HCT116 (cell line): ENCODE data around the gene ARHGEF38. TPM values are rescaled to one million over a fixed set of nuclear protein-coding genes. Genes with fewer than 3 reads are reported as not detected.
"Not testable (repeated sequence)": the region's sequence is repeated elsewhere in the genome, so short reads cannot be mapped to it uniquely, and the experiment has no call there.

Source experiments
- ATAC-seq: fragments of 200-7000 bp; cut with Tn5 transposase; 2 replicates; pipeline ENCODE4 v1.9.1; 2020; ENCODE audit warnings: mild to moderate bottlenecking, moderate library complexity
- BruUV-seq: library from RNA; stranded (reverse); fragments of 400-500 nt; replicated peaks from 2 replicates; lab custom pipeline; 2021; lab: Mats Ljungman, UMichigan
- CTCF ChIA-PET: fragments of 300-600 bp; sonication (Branson Sonifier 250); formaldehyde crosslinking; loops from one replicate; lab custom pipeline; 2021; ENCODE audit warnings: antibody characterized with exemption; lab: Charles Lee
- POLR2A ChIA-PET: fragments of 300-600, 350-600 bp; sonication (Branson Sonifier 250); formaldehyde crosslinking; loops from one replicate; lab custom pipeline; 2021; ENCODE audit warnings: antibody characterized with exemption; lab: Charles Lee
- RAD21 ChIA-PET, 2 experiments: fragments of 300-600 bp; sonication (Branson Sonifier 250); formaldehyde crosslinking; loops; one replicate each; lab custom pipeline; 2023; ENCODE audit warnings: low total read pairs in 2 of 2; ENCODE audit not compliant: uncharacterized antibody in 2 of 2, unreplicated experiment in 2 of 2, low non-redundant PET in 1 of 2; lab: Charles Lee
- DNase-seq: peaks from one replicate; pipeline ENCODE4 v3.0.0-alpha.2; 2010; ENCODE audit warnings: low read depth, low spot score
- H2AFZ ChIP-seq: fragments of 200-600 bp; shearing (Covaris generic), sonication (generic); 2 replicates; pipeline ENCODE4 v1.6.1; 2017; ENCODE audit warnings: low read depth, mixed run types, mixed read lengths, antibody characterized with exemption, low read length; ENCODE audit not compliant: poor library complexity, severe bottlenecking
- H3K27ac ChIP-seq: 2 replicates; pipeline ENCODE4 v1.5.1; 2012; ENCODE audit warnings: low read depth, low read length
- H3K27me3 ChIP-seq: fragments of 200-600 bp; sonication (generic); 2 replicates; pipeline ENCODE4 v1.6.1; 2016; ENCODE audit warnings: mixed run types, low read length, mixed read lengths; ENCODE audit not compliant: insufficient read depth
- H3K36me3 ChIP-seq, 2 experiments: fragments of 200-500 bp in 1 of 2; fragments of 200-600 bp in 1 of 2; sonication (Bioruptor generic) in 1 of 2; sonication (generic) in 1 of 2; 2 replicates each; pipeline versions ENCODE4 v1.5.1 to v1.6.1; 2014 to 2016; ENCODE audit warnings: low read length in 2 of 2, inconsistent platforms in 1 of 2, mixed read lengths in 1 of 2, mixed run types in 1 of 2; ENCODE audit not compliant: insufficient read depth in 2 of 2, control insufficient read depth in 1 of 2
- H3K4me1 ChIP-seq, 2 experiments: fragments of 200-600 bp in 1 of 2; sonication (generic) in 1 of 2; 2 replicates each; pipeline versions ENCODE4 v1.5.1 to v1.6.1; 2012 to 2017; ENCODE audit warnings: low read length in 2 of 2, inconsistent platforms in 1 of 2, mild to moderate bottlenecking in 1 of 2, mixed read lengths in 1 of 2, mixed run types in 1 of 2, moderate library complexity in 1 of 2; ENCODE audit not compliant: insufficient read depth in 2 of 2, control insufficient read depth in 1 of 2
- H3K4me2 ChIP-seq: fragments of 200-600 bp; sonication (generic); 2 replicates; pipeline ENCODE4 v1.6.1; 2017; ENCODE audit warnings: mixed run types, low read length, mixed read lengths
- H3K4me3 ChIP-seq, 2 experiments: fragments of 200-600 bp in 1 of 2; sonication (generic) in 1 of 2; replicated peaks in 1 of 2; 2 replicates each; pipeline ENCODE4 v1.5.1; 2011 to 2016; ENCODE audit warnings: low read length in 2 of 2, control low read depth in 1 of 2, low read depth in 1 of 2, mild to moderate bottlenecking in 1 of 2, mixed read lengths in 1 of 2, mixed run types in 1 of 2
- H3K79me2 ChIP-seq: fragments of 200-600 bp; sonication (generic); 2 replicates; pipeline ENCODE4 v1.6.1; 2017; ENCODE audit warnings: mild to moderate bottlenecking, mixed run types, low read length, moderate library complexity, mixed read lengths; ENCODE audit not compliant: insufficient read depth
- H3K9ac ChIP-seq: fragments of 200-600 bp; sonication (generic); 2 replicates; pipeline ENCODE4 v1.6.1; 2016; ENCODE audit warnings: low read length, mixed read lengths
- H3K9me2 ChIP-seq: fragments of 200-600 bp; sonication (generic), shearing (Covaris generic); 2 replicates; pipeline ENCODE4 v1.6.1; 2017; ENCODE audit warnings: mixed run types, mild to moderate bottlenecking, moderate library complexity; ENCODE audit not compliant: insufficient read depth
- H3K9me3 ChIP-seq, 2 experiments: fragments of 200-500 bp in 1 of 2; fragments of 200-600 bp in 1 of 2; sonication (Bioruptor generic) in 1 of 2; sonication (generic) in 1 of 2; 2 replicates each; pipeline ENCODE4 v1.6.1; 2014 to 2017; ENCODE audit warnings: low read length in 2 of 2, mixed read lengths in 2 of 2, inconsistent platforms in 1 of 2, low read depth in 1 of 2, mild to moderate bottlenecking in 1 of 2, mixed run types in 1 of 2, moderate library complexity in 1 of 2; ENCODE audit not compliant: control insufficient read depth in 1 of 2, insufficient read depth in 1 of 2
- H4K20me1 ChIP-seq: fragments of 200-600 bp; sonication (generic), shearing (Covaris generic); 2 replicates; pipeline ENCODE4 v1.6.1; 2017; ENCODE audit warnings: mixed run types, mild to moderate bottlenecking, moderate library complexity; ENCODE audit not compliant: insufficient read depth
- CBX3 ChIP-seq: IDR thresholded peaks from 2 replicates; pipeline ENCODE4 v1.6.1; 2012; ENCODE audit warnings: low read depth
- CEBPB ChIP-seq: IDR thresholded peaks from 2 replicates; pipeline ENCODE4 v1.6.1; 2012; ENCODE audit warnings: low read depth
- EGR1 ChIP-seq: IDR thresholded peaks from 2 replicates; pipeline ENCODE4 v1.6.1; 2012; ENCODE audit warnings: low read depth
- EZH2 ChIP-seq: fragments of 200-600 bp; sonication (generic); IDR thresholded peaks from 2 replicates; pipeline ENCODE4 v1.6.1; 2017; ENCODE audit warnings: antibody characterized with exemption, mixed run types
- FOSL1 ChIP-seq: IDR thresholded peaks from 2 replicates; pipeline ENCODE4 v1.6.1; 2012; ENCODE audit warnings: low read depth
- SP1 ChIP-seq: IDR thresholded peaks from 2 replicates; pipeline ENCODE4 v1.6.1; 2012; ENCODE audit warnings: low read depth
- YY1 ChIP-seq: IDR thresholded peaks from 2 replicates; pipeline ENCODE4 v1.6.1; 2011; ENCODE audit warnings: low read length, low read depth, moderate library complexity, mild to moderate bottlenecking; ENCODE audit not compliant: insufficient replicate concordance; ENCODE audit errors: extremely low read depth
- ZFX ChIP-seq: fragments of 450-650 bp; IDR thresholded peaks from 2 replicates; pipeline ENCODE4 v1.6.1; 2017
- intact Hi-C: fragments of 100-400 bp; cut with micrococcal nuclease; formaldehyde crosslinking; loops from 2 replicates; pipeline ENCODE4 v1.10.0; 2022
- total RNA-seq: library from RNA; stranded (reverse); gene quantifications from one replicate; pipeline ENCODE4 v1.2.1, GENCODE V29; 2021; ENCODE audit not compliant: unreplicated experiment
- TF ChIP-seq, protein P1 (sequence below): IDR thresholded peaks from 2 replicates; pipeline ENCODE4 v1.6.1; 2011; ENCODE audit warnings: mild to moderate bottlenecking, low read length, moderate library complexity; ENCODE audit not compliant: insufficient replicate concordance; ENCODE audit errors: extremely low read depth
- TF ChIP-seq, protein P2 (sequence below): IDR thresholded peaks from 2 replicates; pipeline ENCODE4 v1.6.1; 2012; ENCODE audit warnings: low read depth
- TF ChIP-seq, protein P3 (sequence below), 3 experiments: fragments of 200-600 bp in 1 of 3; sonication (generic) in 1 of 3; IDR thresholded peaks in 2 of 3; conservative IDR thresholded peaks in 1 of 3; 2 replicates each; pipeline ENCODE4 v1.5.1; 2012 to 2017; ENCODE audit warnings: low read depth in 2 of 3, low read length in 2 of 3, antibody characterized with exemption in 1 of 3, borderline replicate concordance in 1 of 3, control low read depth in 1 of 3, mild to moderate bottlenecking in 1 of 3, mixed read lengths in 1 of 3, mixed run types in 1 of 3, moderate library complexity in 1 of 3; ENCODE audit not compliant: insufficient read depth in 1 of 3
- TF ChIP-seq, protein P4 (sequence below): IDR thresholded peaks from 2 replicates; pipeline ENCODE4 v1.6.1; 2012
- TF ChIP-seq, protein P5 (sequence below): IDR thresholded peaks from 2 replicates; pipeline ENCODE4 v1.6.1; 2012

ARHGEF38 gene
- total RNA-seq, 1 experiment from 2014 or later: not detected

DNA sequence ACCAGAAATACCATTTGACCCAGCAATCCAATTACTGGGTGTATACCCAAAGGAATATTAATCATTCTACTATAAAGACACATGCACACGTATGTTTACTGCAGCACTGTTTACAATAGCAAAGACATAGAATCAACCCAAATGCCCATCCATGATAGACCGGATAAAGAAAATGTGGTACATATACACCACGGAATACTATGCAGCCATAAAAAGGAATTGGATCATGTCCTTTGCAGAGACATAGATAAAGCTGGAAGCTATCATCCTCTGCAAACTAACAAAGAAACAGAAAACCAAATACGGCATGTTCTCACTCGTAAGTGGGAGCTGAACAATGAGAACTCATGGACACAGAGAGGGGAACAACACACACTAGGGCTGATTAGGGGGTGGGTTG is 57.4 kb downstream of the ARHGEF38 start:
- POLR2A ChIA-PET, H3K27ac ChIP-seq, H3K4me1 ChIP-seq, H3K9me3 ChIP-seq, H3K79me2 ChIP-seq, H3K9ac ChIP-seq, RAD21 ChIA-PET, H2AFZ ChIP-seq, BruUV-seq, H3K4me3 ChIP-seq, H3K36me3 ChIP-seq, intact Hi-C loops, H3K4me2 ChIP-seq, H4K20me1 ChIP-seq, H3K27me3 ChIP-seq, H3K9me2 ChIP-seq, ATAC-seq, DNase-seq, CTCF ChIA-PET: not testable (repeated sequence)

DNA sequence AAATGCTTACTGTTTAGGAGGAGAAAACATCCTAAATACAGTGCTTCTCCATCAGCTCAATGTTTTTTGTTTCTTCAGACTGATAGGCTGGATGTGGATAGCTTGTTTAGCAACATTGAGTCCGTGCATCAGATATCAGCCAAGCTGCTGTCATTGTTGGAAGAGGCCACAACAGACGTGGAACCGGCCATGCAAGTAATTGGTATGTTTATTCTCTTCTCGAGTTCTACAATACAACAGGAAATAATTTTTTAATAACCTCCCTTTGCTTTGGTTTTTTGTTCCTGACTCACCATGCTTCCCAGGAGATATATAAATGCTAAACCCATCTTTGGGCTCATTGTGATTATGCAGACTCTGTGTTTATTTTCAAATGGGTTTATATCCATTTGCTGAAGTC is 60.9 kb downstream of the ARHGEF38 start:
- no peaks in the 10 kb centered on the region for H3K9me2 ChIP-seq
- ChIA-PET CTCF (no interaction called here), RAD21 (no interaction called here), POLR2A (no interaction called here)
- no peaks in the 10 kb centered on the region for H3K9me3 ChIP-seq
- DNase-seq (no peak), ATAC-seq (no peak)
- no peaks in the 10 kb centered on the region for H4K20me1 ChIP-seq
- no peak overlapping the region for H2AFZ ChIP-seq
- no peaks in the 10 kb centered on the region for H3K79me2 ChIP-seq
- H3K27ac ChIP-seq: no peak overlapping the region
- H3K4me3 ChIP-seq: no peak overlapping the region
- intact Hi-C loops: no loop called here
- no peaks in the 10 kb centered on the region for H3K27me3 ChIP-seq
- H3K4me2 ChIP-seq: no peak overlapping the region
- no TSS peak for BruUV-seq
- no peaks in the 10 kb centered on the region for H3K4me1 ChIP-seq
- no peaks in the 10 kb centered on the region for H3K36me3 ChIP-seq
- H3K9ac ChIP-seq: no peak overlapping the region
- TF ChIP-seq, protein P1, sequence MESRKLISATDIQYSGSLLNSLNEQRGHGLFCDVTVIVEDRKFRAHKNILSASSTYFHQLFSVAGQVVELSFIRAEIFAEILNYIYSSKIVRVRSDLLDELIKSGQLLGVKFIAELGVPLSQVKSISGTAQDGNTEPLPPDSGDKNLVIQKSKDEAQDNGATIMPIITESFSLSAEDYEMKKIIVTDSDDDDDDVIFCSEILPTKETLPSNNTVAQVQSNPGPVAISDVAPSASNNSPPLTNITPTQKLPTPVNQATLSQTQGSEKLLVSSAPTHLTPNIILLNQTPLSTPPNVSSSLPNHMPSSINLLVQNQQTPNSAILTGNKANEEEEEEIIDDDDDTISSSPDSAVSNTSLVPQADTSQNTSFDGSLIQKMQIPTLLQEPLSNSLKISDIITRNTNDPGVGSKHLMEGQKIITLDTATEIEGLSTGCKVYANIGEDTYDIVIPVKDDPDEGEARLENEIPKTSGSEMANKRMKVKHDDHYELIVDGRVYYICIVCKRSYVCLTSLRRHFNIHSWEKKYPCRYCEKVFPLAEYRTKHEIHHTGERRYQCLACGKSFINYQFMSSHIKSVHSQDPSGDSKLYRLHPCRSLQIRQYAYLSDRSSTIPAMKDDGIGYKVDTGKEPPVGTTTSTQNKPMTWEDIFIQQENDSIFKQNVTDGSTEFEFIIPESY: no peak
- TF ChIP-seq EZH2 (no peak), FOSL1 (no peak), SP1 (no peak), CBX3 (no peak), CEBPB (no peak), ZFX (no peak), YY1 (no peak), EGR1 (no peak)
- TF ChIP-seq, protein P2, sequence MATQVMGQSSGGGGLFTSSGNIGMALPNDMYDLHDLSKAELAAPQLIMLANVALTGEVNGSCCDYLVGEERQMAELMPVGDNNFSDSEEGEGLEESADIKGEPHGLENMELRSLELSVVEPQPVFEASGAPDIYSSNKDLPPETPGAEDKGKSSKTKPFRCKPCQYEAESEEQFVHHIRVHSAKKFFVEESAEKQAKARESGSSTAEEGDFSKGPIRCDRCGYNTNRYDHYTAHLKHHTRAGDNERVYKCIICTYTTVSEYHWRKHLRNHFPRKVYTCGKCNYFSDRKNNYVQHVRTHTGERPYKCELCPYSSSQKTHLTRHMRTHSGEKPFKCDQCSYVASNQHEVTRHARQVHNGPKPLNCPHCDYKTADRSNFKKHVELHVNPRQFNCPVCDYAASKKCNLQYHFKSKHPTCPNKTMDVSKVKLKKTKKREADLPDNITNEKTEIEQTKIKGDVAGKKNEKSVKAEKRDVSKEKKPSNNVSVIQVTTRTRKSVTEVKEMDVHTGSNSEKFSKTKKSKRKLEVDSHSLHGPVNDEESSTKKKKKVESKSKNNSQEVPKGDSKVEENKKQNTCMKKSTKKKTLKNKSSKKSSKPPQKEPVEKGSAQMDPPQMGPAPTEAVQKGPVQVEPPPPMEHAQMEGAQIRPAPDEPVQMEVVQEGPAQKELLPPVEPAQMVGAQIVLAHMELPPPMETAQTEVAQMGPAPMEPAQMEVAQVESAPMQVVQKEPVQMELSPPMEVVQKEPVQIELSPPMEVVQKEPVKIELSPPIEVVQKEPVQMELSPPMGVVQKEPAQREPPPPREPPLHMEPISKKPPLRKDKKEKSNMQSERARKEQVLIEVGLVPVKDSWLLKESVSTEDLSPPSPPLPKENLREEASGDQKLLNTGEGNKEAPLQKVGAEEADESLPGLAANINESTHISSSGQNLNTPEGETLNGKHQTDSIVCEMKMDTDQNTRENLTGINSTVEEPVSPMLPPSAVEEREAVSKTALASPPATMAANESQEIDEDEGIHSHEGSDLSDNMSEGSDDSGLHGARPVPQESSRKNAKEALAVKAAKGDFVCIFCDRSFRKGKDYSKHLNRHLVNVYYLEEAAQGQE: no peak
- TF ChIP-seq, protein P3, sequence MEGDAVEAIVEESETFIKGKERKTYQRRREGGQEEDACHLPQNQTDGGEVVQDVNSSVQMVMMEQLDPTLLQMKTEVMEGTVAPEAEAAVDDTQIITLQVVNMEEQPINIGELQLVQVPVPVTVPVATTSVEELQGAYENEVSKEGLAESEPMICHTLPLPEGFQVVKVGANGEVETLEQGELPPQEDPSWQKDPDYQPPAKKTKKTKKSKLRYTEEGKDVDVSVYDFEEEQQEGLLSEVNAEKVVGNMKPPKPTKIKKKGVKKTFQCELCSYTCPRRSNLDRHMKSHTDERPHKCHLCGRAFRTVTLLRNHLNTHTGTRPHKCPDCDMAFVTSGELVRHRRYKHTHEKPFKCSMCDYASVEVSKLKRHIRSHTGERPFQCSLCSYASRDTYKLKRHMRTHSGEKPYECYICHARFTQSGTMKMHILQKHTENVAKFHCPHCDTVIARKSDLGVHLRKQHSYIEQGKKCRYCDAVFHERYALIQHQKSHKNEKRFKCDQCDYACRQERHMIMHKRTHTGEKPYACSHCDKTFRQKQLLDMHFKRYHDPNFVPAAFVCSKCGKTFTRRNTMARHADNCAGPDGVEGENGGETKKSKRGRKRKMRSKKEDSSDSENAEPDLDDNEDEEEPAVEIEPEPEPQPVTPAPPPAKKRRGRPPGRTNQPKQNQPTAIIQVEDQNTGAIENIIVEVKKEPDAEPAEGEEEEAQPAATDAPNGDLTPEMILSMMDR (IDR thresholded peaks at IDR 0.05 in 2 of 3, conservative IDR thresholded peaks at IDR 0.05 in 1 of 3; ENCODE audit: borderline replicate concordance in 1 of 3, insufficient read depth in 1 of 3, low read depth in 2 of 3, low read length in 2 of 3): no peak
- TF ChIP-seq, protein P4, sequence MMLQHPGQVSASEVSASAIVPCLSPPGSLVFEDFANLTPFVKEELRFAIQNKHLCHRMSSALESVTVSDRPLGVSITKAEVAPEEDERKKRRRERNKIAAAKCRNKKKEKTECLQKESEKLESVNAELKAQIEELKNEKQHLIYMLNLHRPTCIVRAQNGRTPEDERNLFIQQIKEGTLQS: no peak
- TF ChIP-seq, protein P5, sequence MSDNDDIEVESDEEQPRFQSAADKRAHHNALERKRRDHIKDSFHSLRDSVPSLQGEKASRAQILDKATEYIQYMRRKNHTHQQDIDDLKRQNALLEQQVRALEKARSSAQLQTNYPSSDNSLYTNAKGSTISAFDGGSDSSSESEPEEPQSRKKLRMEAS: no peak
